ENCODE data around the gene FAM124A.

Gene FAM124A

DNA sequence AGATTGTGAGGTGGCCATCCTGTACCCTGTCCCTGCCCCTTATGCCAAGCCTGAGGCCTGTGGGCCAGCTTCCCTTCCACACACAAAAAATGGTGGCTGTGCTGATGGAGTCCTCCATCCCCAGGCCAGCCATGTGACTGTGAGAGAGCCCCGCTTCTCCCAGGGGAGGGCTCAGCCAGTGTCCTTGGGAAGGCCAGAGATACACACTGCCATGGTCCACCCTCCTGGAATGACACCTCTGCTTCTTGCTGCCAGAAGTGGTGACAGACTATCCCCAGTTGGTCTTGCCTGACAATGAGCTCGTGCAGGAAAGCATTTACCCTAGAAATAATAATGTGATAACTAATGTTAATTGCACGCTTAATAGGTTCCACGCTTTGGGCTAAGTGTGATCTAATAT is 38.0 kb downstream of the FAM124A start:
- H2AFZ ChIP-seq (ENCODE audit: insufficient read depth, low read length, poor library complexity), result no peak overlapping the region
- H4K91ac ChIP-seq (ENCODE audit: low read depth, low read length), result no peak overlapping the region
- no peaks in the 10 kb centered on the region for H3K9me3 ChIP-seq (ENCODE audit: insufficient read depth, low read depth, low read length)
- no peak overlapping the region for H3K4me2 ChIP-seq (ENCODE audit: low read length)
- no peak overlapping the region for H3K4me3 ChIP-seq (ENCODE audit: low read depth, low read length)
- no peak for DNase-seq
- H3K4me1 ChIP-seq (ENCODE audit: control insufficient read depth in 1 of 2, insufficient read depth in 2 of 2, low read length in 2 of 2), result no peaks in the 10 kb centered on the region
- H2BK5ac ChIP-seq (ENCODE audit: low read depth, low read length, poor library complexity), result no peak overlapping the region
- no peaks in the 10 kb centered on the region for H3K79me1 ChIP-seq (ENCODE audit: low read length)
- WGBS (ENCODE audit: extremely low coverage, insufficient coverage, insufficient read length), result no CpG with 5 or more reads among the region's 4 CpGs
- H3K36me3 ChIP-seq (ENCODE audit: control insufficient read depth in 1 of 2, insufficient read depth in 2 of 2, low read length in 2 of 2), result no peaks in the 10 kb centered on the region
- no peak overlapping the region for H3K4ac ChIP-seq (ENCODE audit: low read depth, low read length)
- no peak overlapping the region for H2BK120ac ChIP-seq (ENCODE audit: insufficient read depth, low read length, poor library complexity)
- H3K27ac ChIP-seq (ENCODE audit: low read depth, low read length), result no peak overlapping the region
- no peaks in the 10 kb centered on the region for H3K27me3 ChIP-seq (ENCODE audit: insufficient read depth, low read length)
- no peak overlapping the region for H3K9ac ChIP-seq (ENCODE audit: low read length)
- H2BK12ac ChIP-seq (ENCODE audit: low read length), result no peak overlapping the region
- H3K18ac ChIP-seq (ENCODE audit: low read length), result no peak overlapping the region
- no peak overlapping the region for H4K8ac ChIP-seq (ENCODE audit: low read depth, low read length)
- no peak overlapping the region for H2AK5ac ChIP-seq (ENCODE audit: low read length)
- H3K79me2 ChIP-seq (ENCODE audit: control insufficient read depth, insufficient read depth, low read length, poor library complexity), result no peaks in the 10 kb centered on the region
- no peak overlapping the region for H3K23ac ChIP-seq (ENCODE audit: low read length)
- no peak overlapping the region for H3K14ac ChIP-seq (ENCODE audit: low read length)
- no peak overlapping the region for H4K12ac ChIP-seq (ENCODE audit: low read depth, low read length)

DNA sequence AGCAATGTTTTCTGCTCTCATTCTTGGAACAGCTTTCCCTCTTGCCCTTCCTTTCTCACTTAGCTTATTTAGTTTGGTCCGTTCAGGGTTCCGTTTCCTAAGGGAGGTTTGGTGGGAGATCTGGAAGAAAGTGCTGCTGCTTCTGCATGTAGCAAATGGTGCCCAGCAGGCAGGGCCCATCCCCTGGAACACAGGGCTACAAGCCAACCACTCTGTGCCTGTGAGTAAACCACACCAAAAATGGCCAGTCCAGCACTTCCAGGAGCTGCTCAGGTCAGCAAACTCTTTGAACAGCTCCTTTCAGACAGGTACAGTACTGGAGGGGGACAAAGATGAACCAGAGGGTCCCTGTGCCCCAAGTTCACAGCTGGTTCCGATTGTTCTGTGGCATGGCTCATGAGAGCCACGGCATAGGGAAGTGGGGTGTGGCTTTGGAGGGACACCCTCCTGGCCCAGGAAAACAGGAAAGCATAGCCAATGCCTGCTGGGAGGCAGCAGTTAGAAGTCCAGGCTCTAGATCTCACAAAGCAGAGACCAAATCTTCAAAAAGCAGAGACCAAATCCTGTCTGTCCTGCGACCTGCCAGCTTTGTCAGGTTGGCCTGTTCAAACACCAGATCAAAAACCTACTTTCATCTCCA is 39.5 kb downstream of the FAM124A start:
- Histone ChIP-seq H3K14ac (ENCODE audit: low read length) (no peak overlapping the region), H2BK12ac (ENCODE audit: low read length) (no peak overlapping the region), H3K27me3 (ENCODE audit: insufficient read depth, low read length) (no peaks in the 10 kb centered on the region), H3K79me1 (ENCODE audit: low read length) (no peaks in the 10 kb centered on the region), H4K8ac (ENCODE audit: low read depth, low read length) (no peak overlapping the region), H3K9ac (ENCODE audit: low read length) (no peak overlapping the region), H3K79me2 (ENCODE audit: control insufficient read depth, insufficient read depth, low read length, poor library complexity) (no peaks in the 10 kb centered on the region), H3K36me3 (ENCODE audit: control insufficient read depth in 1 of 2, insufficient read depth in 2 of 2, low read length in 2 of 2) (no peaks in the 10 kb centered on the region), H2AK5ac (ENCODE audit: low read length) (no peak overlapping the region), H3K4ac (ENCODE audit: low read depth, low read length) (no peak overlapping the region), H3K18ac (ENCODE audit: low read length) (no peak overlapping the region), H3K4me2 (ENCODE audit: low read length) (no peak overlapping the region), H3K27ac (ENCODE audit: low read depth, low read length) (no peak overlapping the region), H2AFZ (ENCODE audit: insufficient read depth, low read length, poor library complexity) (no peak overlapping the region), H4K91ac (ENCODE audit: low read depth, low read length) (no peak overlapping the region), H3K9me3 (ENCODE audit: insufficient read depth, low read depth, low read length) (no peaks in the 10 kb centered on the region), H4K12ac (ENCODE audit: low read depth, low read length) (no peak overlapping the region), H2BK120ac (ENCODE audit: insufficient read depth, low read length, poor library complexity) (no peak overlapping the region), H2BK5ac (ENCODE audit: low read depth, low read length, poor library complexity) (no peak overlapping the region), H3K4me3 (ENCODE audit: low read depth, low read length) (no peak overlapping the region), H3K4me1 (ENCODE audit: control insufficient read depth in 1 of 2, insufficient read depth in 2 of 2, low read length in 2 of 2) (no peaks in the 10 kb centered on the region), H3K23ac (ENCODE audit: low read length) (no peak overlapping the region)
- no CpG with 5 or more reads among the region's 5 CpGs for WGBS (ENCODE audit: extremely low coverage, insufficient coverage, insufficient read length)
- no peak for DNase-seq

DNA sequence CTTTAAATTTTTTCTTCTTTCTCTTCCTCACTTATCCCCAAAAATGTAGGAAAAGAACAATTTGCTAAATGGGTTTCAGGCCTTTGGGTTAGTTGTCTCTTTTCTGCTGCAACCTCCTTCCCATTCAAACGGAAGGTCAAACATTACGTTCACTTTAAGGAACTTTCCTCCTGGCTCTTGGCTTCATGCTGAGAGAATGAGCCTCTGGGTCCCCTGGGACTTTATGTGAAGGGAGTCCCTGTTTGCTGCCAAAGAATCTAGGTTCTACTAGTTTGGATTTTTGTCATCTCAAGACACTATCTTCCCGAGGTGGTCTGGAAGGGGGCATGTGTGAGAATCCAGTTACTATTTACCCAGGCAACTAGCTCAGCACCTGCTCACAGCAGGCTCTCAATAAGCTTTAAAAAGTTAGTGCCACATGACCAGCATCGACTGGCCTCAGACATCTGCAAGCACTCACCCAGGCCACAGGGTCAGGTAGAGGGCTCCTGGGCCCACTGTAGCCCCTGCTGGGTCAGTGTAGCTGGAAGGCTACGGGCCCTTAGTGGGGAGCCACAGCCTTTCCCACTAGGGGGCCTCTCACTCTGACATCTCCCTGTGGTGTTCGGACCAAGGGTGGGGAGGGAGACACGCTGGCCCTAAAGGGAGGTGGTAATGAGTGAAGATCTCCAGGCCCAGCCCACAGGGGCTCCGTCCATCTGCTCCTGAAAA is 40.5 kb downstream of the FAM124A start:
- H2AFZ ChIP-seq (ENCODE audit: insufficient read depth, low read length, poor library complexity), result no peak overlapping the region
- no peak overlapping the region for H3K14ac ChIP-seq (ENCODE audit: low read length)
- no peak overlapping the region for H2BK5ac ChIP-seq (ENCODE audit: low read depth, low read length, poor library complexity)
- no peak overlapping the region for H4K91ac ChIP-seq (ENCODE audit: low read depth, low read length)
- WGBS (ENCODE audit: extremely low coverage, insufficient coverage, insufficient read length), result no CpG with 5 or more reads among the region's 8 CpGs
- H3K9me3 ChIP-seq (ENCODE audit: insufficient read depth, low read depth, low read length), result no peaks in the 10 kb centered on the region
- no peak overlapping the region for H4K12ac ChIP-seq (ENCODE audit: low read depth, low read length)
- no peaks in the 10 kb centered on the region for H3K36me3 ChIP-seq (ENCODE audit: control insufficient read depth in 1 of 2, insufficient read depth in 2 of 2, low read length in 2 of 2)
- H3K18ac ChIP-seq (ENCODE audit: low read length), result no peak overlapping the region
- H3K27ac ChIP-seq (ENCODE audit: low read depth, low read length), result no peak overlapping the region
- no peak overlapping the region for H2BK120ac ChIP-seq (ENCODE audit: insufficient read depth, low read length, poor library complexity)
- H2AK5ac ChIP-seq (ENCODE audit: low read length), result no peak overlapping the region
- DNase-seq, result no peak
- H3K27me3 ChIP-seq (ENCODE audit: insufficient read depth, low read length), result no peaks in the 10 kb centered on the region
- no peaks in the 10 kb centered on the region for H3K4me1 ChIP-seq (ENCODE audit: control insufficient read depth in 1 of 2, insufficient read depth in 2 of 2, low read length in 2 of 2)
- no peak overlapping the region for H3K4ac ChIP-seq (ENCODE audit: low read depth, low read length)
- no peaks in the 10 kb centered on the region for H3K79me2 ChIP-seq (ENCODE audit: control insufficient read depth, insufficient read depth, low read length, poor library complexity)
- no peak overlapping the region for H3K4me2 ChIP-seq (ENCODE audit: low read length)
- H3K79me1 ChIP-seq (ENCODE audit: low read length), result no peaks in the 10 kb centered on the region
- H4K8ac ChIP-seq (ENCODE audit: low read depth, low read length), result no peak overlapping the region
- H3K4me3 ChIP-seq (ENCODE audit: low read depth, low read length), result no peak overlapping the region
- no peak overlapping the region for H2BK12ac ChIP-seq (ENCODE audit: low read length)
- H3K23ac ChIP-seq (ENCODE audit: low read length), result no peak overlapping the region
- no peak overlapping the region for H3K9ac ChIP-seq (ENCODE audit: low read length)

DNA sequence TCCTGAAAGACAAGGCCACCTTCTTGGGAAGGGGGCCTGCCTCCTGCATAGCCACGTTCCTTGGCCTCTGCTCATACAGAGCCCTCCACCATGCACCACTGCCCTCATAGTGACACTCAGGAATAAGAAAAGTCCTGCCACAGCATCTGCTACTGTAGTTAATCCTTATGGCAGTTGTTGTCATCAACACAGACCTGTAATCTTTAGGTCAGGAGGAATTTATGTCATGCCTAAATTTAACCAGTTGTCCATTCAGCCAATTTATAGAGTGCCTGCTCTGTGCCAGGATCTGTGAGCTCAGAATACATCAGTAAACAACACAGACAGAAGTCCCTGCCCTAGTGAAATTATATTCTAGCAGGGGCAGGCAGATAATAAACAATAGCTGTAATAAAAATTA is 44.4 kb downstream of the FAM124A start:
- H4K91ac ChIP-seq (ENCODE audit: low read depth, low read length), result no peak overlapping the region
- no peak overlapping the region for H2AFZ ChIP-seq (ENCODE audit: insufficient read depth, low read length, poor library complexity)
- no peak overlapping the region for H2BK12ac ChIP-seq (ENCODE audit: low read length)
- no peak overlapping the region for H3K4me3 ChIP-seq (ENCODE audit: low read depth, low read length)
- no peak overlapping the region for H3K27ac ChIP-seq (ENCODE audit: low read depth, low read length)
- H4K12ac ChIP-seq (ENCODE audit: low read depth, low read length), result no peak overlapping the region
- H3K79me1 ChIP-seq (ENCODE audit: low read length), result no peaks in the 10 kb centered on the region
- no CpG with 5 or more reads among the region's 1 CpG for WGBS (ENCODE audit: extremely low coverage, insufficient coverage, insufficient read length)
- H2BK5ac ChIP-seq (ENCODE audit: low read depth, low read length, poor library complexity), result no peak overlapping the region
- DNase-seq, result no peak
- no peak overlapping the region for H3K9ac ChIP-seq (ENCODE audit: low read length)
- no peaks in the 10 kb centered on the region for H3K79me2 ChIP-seq (ENCODE audit: control insufficient read depth, insufficient read depth, low read length, poor library complexity)
- H3K14ac ChIP-seq (ENCODE audit: low read length), result no peak overlapping the region
- no peak overlapping the region for H3K4ac ChIP-seq (ENCODE audit: low read depth, low read length)
- H3K9me3 ChIP-seq (ENCODE audit: insufficient read depth, low read depth, low read length), result no peaks in the 10 kb centered on the region
- H4K8ac ChIP-seq (ENCODE audit: low read depth, low read length), result no peak overlapping the region
- no peak overlapping the region for H2AK5ac ChIP-seq (ENCODE audit: low read length)
- no peak overlapping the region for H3K4me2 ChIP-seq (ENCODE audit: low read length)
- H3K18ac ChIP-seq (ENCODE audit: low read length), result no peak overlapping the region
- H3K4me1 ChIP-seq (ENCODE audit: control insufficient read depth in 1 of 2, insufficient read depth in 2 of 2, low read length in 2 of 2), result no peaks in the 10 kb centered on the region
- no peaks in the 10 kb centered on the region for H3K36me3 ChIP-seq (ENCODE audit: control insufficient read depth in 1 of 2, insufficient read depth in 2 of 2, low read length in 2 of 2)
- H2BK120ac ChIP-seq (ENCODE audit: insufficient read depth, low read length, poor library complexity), result no peak overlapping the region
- no peaks in the 10 kb centered on the region for H3K27me3 ChIP-seq (ENCODE audit: insufficient read depth, low read length)
- H3K23ac ChIP-seq (ENCODE audit: low read length), result no peak overlapping the region
